Measurements from ENCODE around the gene NDUFA12. TPM values are rescaled to one million over a fixed set of nuclear protein-coding genes. Genes with fewer than 3 reads are reported as not detected.

The NDUFA12 gene
- 49.8 and 50.5 TPM in 2 replicates for total RNA-seq

DNA sequence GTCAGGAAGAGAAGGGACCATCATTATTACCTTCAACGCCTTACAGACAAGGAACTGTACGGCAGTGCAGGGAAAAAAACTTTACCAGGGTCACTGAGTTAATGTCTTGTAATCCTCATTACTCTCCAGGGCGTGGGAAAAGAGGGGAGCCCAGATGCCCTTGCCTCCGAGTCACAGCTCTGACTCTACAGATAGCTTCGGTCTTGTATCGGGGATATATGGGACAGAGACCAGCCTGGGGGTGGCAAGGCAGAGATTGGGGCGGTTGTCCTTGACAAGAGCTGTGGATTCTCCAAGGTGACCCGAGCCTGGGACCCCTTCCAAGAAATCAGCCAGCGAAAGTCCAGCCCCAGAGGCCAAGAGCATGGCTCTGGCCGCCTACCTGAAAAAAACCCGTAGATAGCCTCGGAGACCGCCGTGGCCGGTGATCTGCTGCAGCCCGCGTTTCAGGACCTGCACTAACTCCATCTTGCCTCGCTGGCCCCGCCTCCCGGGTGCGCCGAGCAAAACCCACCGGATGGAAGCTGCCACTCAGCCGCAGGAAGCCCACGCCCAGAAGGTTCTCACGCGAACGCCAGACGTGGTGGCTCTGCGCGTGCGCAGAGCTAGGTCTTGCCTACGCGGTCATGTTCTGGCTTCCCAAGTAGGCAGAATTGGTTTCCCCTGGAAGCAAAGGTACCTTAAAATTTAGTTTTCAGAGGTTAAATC is at the start of gene NDUFA12:
Gene NDUFA12 (minus strand): TSS at position 485 of the 708 bp plus-strand sequence. CDS start 17 bp downstream, at position 468.

Other genes with a start within 250 kb of the NDUFA12 start
- 21.6 and 24.8 TPM in 2 replicates for gene NR2C1, start 69.9 kb upstream of the NDUFA12 start, total RNA-seq
- 4.2 and 9.8 TPM in 2 replicates for gene FGD6, start 213.8 kb upstream of the NDUFA12 start, total RNA-seq
- 62.9 and 64.8 TPM in 2 replicates for gene VEZT, start 214.1 kb upstream of the NDUFA12 start, total RNA-seq